OCI-M2 (cell line): ENCODE results near the gene IFT43.
"Not testable (repeated sequence)": the region's sequence is repeated elsewhere in the genome, so short reads cannot be mapped to it uniquely, and the experiment has no call there.

Source experiments
- DNase-seq: peaks from one replicate; lab custom pipeline; 2025; ENCODE audit not compliant: unreplicated experiment; lab: John Stamatoyannopoulos, UW

Gene IFT43

DNA sequence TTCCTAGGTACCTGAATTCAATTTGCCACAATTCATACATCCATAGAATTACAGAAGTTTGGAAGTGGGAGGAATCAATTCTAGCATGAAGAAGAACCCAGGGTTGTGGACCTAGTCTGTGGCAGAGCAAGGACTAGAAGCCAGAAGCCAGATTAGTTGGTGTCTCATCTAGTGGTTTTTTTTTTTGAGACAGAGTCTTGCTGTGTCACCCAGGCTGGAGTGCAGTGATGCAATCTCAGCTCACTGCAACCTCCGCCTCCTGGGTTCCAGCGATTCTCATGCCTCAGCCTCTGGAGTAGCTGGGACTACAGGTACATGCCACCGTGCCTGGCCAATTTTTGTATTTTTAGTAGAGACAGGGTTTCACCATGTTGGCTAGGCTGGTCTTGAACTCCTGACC is 24.1 kb downstream of the IFT43 start:
- DNase-seq: not testable (repeated sequence)

- DNase-seq: no peak
Observed at GRCh38 chr14:76011930-76012329, 26.4 kb downstream of the IFT43 start.

- no peak for DNase-seq
Observed at GRCh38 chr14:76012354-76012753, 26.8 kb downstream of the IFT43 start.

- no peak for DNase-seq
Observed at GRCh38 chr14:76015191-76015590, 29.6 kb downstream of the IFT43 start.

DNA sequence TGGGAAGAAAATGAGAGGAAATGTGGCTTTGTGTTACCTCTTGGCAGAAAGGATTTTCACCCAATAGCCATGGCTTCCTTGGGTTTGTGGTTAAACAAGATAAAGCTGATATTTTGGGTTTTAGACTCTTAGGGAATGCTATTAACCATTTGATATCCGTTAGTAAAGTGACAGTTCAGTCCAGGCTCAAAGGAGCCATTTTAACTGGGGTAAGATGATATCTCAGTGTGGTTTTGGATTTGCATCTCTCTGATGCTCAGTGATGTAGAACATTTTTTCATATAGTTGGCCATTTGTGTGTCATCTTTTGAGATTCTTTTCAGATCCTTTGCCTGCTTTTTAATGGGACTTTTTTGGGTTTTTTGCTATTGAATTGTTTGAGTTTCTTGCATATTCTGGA is 30.1 kb downstream of the IFT43 start:
- no peak for DNase-seq

DNA sequence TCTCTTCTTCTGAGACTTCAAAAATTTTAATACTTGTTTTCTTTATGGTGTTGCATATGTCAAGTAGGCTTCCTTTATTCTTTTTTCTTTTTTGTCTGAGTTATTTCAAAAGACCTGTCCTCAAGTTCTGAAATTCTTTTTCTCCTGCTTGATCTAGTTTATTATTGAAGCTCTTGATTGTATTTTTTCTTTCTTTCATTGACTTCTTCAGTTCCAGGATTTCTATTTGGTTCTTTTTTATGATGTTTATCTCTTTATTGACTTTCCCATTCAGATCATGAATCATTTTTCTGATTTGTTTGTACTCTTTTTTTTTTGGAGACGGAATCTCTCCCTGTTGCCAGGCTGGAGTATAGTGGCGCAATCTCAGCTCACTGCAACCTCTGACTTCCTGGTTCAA is 34.1 kb downstream of the IFT43 start:
- no peak for DNase-seq

DNA sequence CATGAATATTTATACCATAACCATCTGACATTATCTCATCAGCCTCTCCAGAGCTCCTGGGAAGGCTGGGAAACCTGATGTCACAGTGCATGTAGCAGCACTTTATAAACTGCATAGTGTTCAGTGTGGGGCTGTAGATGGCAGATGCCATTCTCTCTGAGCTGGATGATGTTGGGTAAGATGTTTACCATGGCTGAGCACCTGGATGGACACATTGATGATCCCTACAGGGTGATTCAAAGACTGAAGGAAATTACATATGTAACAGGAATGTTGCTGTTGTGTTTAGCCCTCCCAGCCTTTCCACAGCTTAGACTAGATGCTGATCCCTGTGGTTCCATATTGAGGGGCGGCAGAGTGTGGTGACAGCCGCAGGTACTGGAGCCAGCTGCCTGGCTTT is 37.4 kb downstream of the IFT43 start:
- no peak for DNase-seq

- DNase-seq: no peak
Observed at GRCh38 chr14:76023757-76024156, 38.2 kb downstream of the IFT43 start.

DNA sequence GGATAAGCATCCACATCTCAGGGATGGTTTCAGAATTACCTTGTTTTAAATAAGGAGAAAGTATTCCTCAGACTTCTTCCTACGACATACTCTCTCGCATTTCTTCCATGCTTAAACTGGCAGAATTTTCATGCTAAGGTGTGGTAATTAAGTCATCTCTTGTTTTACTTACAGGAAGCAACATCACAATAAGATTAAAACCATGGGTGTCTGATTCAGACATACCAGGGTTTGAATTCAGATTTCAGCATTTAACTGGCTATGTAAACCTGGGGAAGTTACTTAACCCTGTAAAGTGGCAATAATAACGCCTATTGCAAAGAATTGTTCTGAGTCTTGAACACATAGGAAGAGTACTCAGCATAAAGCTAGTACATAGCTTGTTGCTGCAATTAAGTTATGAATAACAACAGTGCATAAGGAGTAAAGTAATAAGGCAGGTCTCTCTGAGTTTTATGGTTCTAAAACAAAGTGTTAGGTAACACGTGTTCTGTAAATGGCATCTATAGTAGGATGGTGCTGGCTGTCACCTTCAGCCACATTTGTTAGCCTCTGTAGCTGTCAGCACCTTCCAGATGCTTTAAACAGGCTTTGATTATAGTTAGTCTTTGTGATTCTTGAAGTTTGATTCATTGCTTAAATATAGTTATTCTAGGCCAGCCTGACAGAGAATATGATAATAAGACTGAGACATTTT is 38.8 kb downstream of the IFT43 start:
- no peak for DNase-seq

GRCh38 chr14:76034566-76034965 is 49.0 kb downstream of the IFT43 start:
- DNase-seq: no peak

- DNase-seq: no peak
Observed at GRCh38 chr14:76040704-76041103, 55.1 kb downstream of the IFT43 start.

DNA sequence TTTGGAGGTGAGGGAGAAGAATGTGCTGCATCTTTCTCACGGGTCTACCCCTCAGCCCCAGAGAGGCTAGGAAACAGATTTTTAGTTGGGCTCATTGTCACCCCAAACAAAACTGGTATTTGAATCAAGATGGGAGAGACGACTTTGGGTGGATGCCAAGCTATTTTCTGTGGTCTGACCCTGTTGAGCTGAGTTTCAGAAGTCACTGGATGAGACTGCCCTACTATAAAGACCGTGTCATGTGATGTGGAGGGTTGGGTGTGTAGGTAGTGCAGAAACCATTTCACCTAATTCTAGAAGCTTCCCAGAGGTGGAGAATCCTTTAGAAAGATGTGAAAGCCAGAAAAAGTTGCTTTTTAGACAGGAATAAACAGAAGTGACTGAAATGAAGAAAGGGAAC is 60.2 kb downstream of the IFT43 start:
- no peak for DNase-seq

- no peak for DNase-seq
Observed at GRCh38 chr14:76050250-76050649, 64.7 kb downstream of the IFT43 start.

- DNase-seq: peak; percentile 39
Observed at GRCh38 chr14:76050797-76051392, 65.3 kb downstream of the IFT43 start.

GRCh38 chr14:76051717-76052465 is 66.3 kb downstream of the IFT43 start:
- no peak for DNase-seq

DNA sequence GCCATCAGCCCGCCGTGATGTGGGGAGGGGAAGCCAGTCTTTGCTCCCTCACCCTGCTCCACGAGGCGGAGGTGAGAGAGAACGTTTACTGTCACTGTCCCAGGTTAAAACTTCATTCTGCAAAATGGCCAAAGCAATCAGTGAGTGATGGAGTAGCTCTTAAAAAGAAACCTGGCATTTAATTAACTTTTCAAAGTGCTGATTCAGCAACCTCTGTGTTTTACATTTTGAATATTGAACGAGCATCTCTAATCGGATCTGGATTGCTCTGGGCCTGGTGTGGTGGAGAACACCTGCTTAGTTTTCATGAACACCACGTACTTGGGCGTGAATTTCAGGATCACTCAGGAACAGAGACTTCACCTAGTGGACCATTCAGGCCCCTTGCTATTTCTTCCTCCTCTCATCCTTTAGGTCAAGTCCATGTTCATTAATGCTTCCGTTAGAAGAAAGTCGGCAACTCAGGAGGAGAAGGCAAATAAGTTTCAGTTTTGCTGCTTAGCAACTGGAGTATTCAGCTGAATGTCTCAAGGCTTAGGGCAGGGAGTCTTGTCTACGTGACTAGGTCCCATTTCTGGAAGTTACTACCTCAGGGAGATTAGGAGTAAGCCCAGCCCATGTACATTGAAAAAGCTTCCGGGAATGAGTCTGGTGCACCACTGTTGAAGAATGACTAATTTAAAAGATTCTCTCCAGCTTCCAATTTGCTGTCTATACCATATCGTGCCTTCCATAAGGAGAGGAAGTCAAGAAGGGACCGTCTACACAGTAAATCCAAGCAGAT is 68.2 kb downstream of the IFT43 start:
- DNase-seq: no peak

- DNase-seq: no peak
Observed at GRCh38 chr14:76055330-76055729, 69.8 kb downstream of the IFT43 start.

- DNase-seq: no peak
Observed at GRCh38 chr14:76056128-76056527, 70.6 kb downstream of the IFT43 start.

- no peak for DNase-seq
Observed at GRCh38 chr14:76057914-76058313, 72.4 kb downstream of the IFT43 start.

DNA sequence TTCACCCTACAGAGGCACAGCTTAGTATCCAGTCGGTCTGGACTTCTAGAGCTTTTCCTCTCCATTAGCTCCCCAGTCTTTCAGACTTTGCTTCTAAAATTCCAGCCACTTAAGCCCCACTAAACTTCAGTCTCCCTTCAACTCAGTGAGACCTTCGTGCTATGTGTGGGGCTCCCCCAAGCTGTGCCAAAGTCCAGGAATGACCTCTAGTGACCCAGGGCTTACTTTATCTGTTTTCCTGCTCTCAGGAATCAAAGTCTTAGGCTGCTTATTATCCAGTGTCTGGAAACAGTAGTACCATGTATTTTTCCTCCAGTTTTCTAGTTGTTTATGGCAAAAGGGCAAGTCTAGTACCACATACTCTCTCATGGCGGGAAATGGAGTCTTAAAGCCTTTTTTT is 77.8 kb downstream of the IFT43 start:
- no peak for DNase-seq

- DNase-seq: no peak
Observed at GRCh38 chr14:76065519-76065918, 80.0 kb downstream of the IFT43 start.

GRCh38 chr14:76067536-76067935 is 82.0 kb downstream of the IFT43 start:
- no peak for DNase-seq
